ENCODE data around the gene GLRX2. TPM values are rescaled to one million over a fixed set of nuclear protein-coding genes. Genes with fewer than 3 reads are reported as not detected.
"Not testable (repeated sequence)": the region's sequence is repeated elsewhere in the genome, so short reads cannot be mapped to it uniquely, and the experiment has no call there.

GLRX2 gene
- total RNA-seq = 10 to 100 TPM; 49.9 to 51.9 TPM

- CTCF ChIA-PET = interaction anchor here (0.9 to 2.1 kb wide), 5 partner anchors 16 to 47 kb away, joined by 3 to 9 read pairs (median 4); partner anchors contain the start of genes RO60 and UCHL5
- POLR2A ChIA-PET = interaction anchor here (1.2 to 2.0 kb wide), 3 partner anchors 12 to 47 kb away, joined by 4 to 10 read pairs (median 8); partner anchors contain the start of genes CDC73, RO60 and UCHL5
These were observed at the start of gene GLRX2 for GRCh38 chr1:193104907-193105820. GLRX2 (minus strand) TSS chr1:193105414; CDS start chr1:193105382, 32 bp downstream.

DNA sequence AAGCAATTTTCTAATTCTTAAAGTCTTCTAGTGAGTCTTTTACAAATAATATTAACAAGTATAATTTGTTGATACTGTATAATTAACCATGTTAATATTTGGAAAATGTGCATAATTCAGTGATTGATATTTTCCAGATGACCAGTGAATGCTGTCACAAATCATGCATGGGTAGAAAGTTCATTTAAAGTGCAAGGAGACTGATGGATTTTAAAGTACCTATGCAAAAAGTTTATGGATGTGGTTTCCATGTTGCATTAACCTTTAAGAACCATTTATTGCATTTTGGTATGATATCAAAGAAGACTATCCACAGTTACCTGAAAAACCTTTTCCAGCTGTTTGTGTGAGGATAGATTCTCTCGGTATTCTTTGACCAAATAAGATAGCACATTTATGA lies 39.8 kb upstream of the GLRX2 start:
- CTCF ChIA-PET = no interaction called here
- POLR2A ChIA-PET = no interaction called here

DNA sequence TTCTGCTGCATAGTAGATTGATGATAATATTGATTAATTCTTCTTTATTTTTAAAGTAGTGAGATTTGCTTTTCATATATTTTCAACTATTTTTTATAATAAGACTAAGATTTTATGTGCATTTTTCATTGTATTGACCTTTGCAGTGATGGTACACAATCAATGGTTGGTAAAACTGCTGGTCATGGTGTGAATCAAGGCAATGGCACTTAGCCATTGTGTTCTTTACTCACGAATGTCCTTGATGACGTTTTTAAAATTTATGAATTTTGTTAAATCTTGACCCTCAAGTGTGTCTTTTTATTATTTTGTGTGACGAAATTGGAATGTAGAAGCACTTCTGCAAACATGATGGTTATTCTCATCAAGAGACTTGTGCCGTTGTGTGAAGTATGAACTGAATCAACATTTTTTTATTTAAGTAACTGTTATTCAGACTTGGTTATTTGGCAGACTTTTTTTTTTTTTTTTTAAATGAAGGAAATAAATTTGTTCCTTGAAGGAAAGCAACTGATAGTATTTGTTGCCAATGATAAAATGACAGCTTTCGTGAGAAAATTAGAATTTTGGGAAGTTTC lies 39.2 kb upstream of the GLRX2 start:
- ChIA-PET CTCF (no interaction called here), POLR2A (no interaction called here)

DNA sequence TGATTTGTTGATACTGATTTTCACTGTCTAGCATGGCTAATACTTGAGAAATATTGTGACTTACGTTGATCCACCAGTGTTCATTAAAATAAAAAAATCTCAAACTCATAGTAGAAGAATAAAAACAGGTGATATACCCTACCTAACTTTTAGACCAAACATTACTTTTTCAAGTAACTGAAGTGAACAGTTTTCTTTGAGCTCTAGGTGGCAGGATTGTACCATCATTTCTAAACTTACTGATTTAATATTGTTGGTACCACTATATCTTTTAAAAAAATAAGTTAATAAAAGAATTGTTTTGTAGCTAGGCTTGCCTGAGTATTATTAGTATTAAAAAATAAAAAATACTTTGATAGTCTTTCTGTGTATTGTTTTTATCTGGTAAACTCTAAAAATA lies 38.1 kb upstream of the GLRX2 start:
- ChIA-PET CTCF (no interaction called here), POLR2A (no interaction called here)

DNA sequence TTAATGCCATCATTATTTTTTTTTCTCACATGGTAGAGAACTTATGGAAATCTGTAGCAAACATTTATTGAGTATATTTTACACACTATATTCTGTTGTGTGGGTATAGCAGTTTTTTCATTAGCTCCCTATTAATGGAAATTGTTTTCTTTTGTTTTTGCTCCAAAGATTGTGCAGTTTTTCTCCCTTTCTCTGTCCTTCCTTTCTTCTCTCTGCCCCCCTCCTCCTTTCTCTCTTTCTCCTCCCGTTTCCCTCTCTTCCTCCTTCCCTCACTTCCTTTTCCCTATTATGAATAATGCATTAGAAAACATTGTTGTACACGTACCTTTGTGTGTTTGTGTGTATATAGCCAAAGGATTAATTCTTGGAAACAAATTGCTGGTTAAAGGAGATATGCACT lies 37.2 kb upstream of the GLRX2 start:
- CTCF ChIA-PET = no interaction called here
- POLR2A ChIA-PET = interaction anchor here (0.6 kb wide), 1 partner anchor 13 kb away, joined by 3 read pairs; no protein-coding TSS in a partner anchor

DNA sequence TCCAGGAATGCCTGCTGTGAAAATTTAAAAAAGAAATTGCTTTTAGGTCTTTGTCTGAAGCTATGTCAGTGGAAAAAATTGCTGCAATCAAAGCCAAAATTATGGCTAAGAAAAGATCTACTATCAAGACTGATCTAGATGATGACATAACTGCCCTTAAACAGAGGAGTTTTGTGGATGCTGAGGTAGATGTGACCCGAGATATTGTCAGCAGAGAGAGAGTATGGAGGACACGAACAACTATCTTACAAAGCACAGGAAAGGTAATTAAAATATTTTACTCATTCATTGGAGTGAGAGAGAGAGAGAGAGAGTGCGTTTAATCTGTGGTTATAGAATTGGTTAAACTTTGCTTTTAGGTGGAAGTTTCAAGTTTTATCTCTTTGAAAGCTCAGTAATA lies 36.6 kb upstream of the GLRX2 start:
- CTCF ChIA-PET = interaction anchor here (0.6 kb wide), 1 partner anchor 52 kb away, joined by 3 read pairs; no protein-coding TSS in a partner anchor
- POLR2A ChIA-PET = interaction anchor here (0.6 kb wide), 1 partner anchor 12 kb away, joined by 3 read pairs; no protein-coding TSS in a partner anchor

GRCh38 chr1:193140254-193140653 lies 35.0 kb upstream of the GLRX2 start:
- POLR2A ChIA-PET = no interaction called here
- CTCF ChIA-PET = no interaction called here

GRCh38 chr1:193131266-193131860 lies 26.1 kb upstream of the GLRX2 start:
- ChIA-PET CTCF (no interaction called here), POLR2A (no interaction called here)

- CTCF ChIA-PET = interaction anchor here (1.2 kb wide), 1 partner anchor 21 kb away, joined by 3 read pairs; the partner anchor contains the start of gene GLRX2
These were observed 20.2 kb upstream of the GLRX2 start for GRCh38 chr1:193125369-193125768.

DNA sequence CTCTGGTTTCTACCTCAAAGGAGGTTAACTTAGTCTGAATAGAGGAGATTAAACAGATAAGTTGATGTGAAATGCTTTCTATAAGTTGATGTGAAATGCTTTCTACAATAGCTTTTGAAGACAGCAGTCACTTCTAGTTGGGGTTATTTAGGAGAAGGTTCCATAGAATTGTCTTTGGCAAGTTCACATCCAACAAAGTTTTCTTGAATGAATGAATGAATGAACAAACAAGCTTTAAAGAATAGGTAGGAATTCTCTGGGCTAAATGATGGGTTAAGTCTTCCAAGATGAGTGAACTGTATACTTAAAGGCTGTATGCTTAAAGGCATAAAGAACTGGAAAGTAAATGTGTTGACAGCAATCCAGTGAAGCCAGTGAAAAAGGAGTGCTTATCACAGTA lies 18.5 kb upstream of the GLRX2 start:
- ChIA-PET POLR2A (interaction anchor here (3.2 kb wide), 1 partner anchor 65 kb away, joined by 23 read pairs; the partner anchor contains the start of genes RO60 and UCHL5), CTCF (interaction anchor here (0.8 to 1.4 kb wide), 5 partner anchors 18 to 766 kb away, joined by 3 to 5 read pairs (median 3); partner anchors contain the start of genes GLRX2 and UCHL5)

More at GRCh38 chr1:193125369-193125768, 20.2 kb upstream of the GLRX2 start:
- POLR2A ChIA-PET = no interaction called here

- POLR2A ChIA-PET = interaction anchor here (0.6 to 3.2 kb wide), 3 partner anchors 17 to 315 kb away, joined by 3 to 23 read pairs (median 8); partner anchors contain the start of genes GLRX2, RO60 and UCHL5
- CTCF ChIA-PET = interaction anchor here (0.6 to 1.7 kb wide), 7 partner anchors 14 to 334 kb away, joined by 3 to 7 read pairs (median 4); partner anchors contain the start of genes GLRX2, RO60 and UCHL5
These were observed 16.7 kb upstream of the GLRX2 start, which contains the start of gene CDC73 for GRCh38 chr1:193121616-193122593. CDC73 (plus strand) TSS chr1:193122031; CDS start chr1:193122201, 170 bp downstream.

DNA sequence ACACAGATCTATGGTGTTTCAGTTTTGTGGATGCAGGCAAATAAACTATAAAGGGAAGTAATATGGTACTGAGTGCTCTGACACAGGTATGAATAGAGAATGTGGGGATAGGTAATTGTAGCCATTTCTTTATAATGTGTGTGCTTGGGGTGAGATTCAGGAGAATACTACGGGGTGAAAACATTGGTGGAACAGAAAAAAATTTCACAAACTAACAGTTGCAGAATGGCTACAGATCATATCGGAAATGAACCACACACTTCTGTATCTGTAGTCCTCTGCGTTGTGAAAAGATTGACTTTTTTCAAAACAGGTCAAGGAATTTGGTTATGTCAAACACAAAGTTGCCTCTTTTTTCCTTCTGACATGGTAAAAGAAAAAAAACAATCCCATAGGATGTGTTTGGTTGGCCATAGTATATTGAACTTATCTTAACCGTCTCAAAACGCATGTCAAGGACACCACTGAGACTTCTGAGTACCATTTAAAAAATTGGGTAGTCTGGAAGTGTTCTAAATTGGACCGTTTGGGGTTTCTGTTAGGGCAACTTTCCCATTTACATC lies 15.5 kb upstream of the GLRX2 start:
- ChIA-PET POLR2A (interaction anchor here (1.5 kb wide), 1 partner anchor 16 kb away, joined by 8 read pairs; the partner anchor contains the start of gene GLRX2), CTCF (interaction anchor here (0.6 kb wide), 1 partner anchor 286 kb away, joined by 3 read pairs; no protein-coding TSS in a partner anchor)

DNA sequence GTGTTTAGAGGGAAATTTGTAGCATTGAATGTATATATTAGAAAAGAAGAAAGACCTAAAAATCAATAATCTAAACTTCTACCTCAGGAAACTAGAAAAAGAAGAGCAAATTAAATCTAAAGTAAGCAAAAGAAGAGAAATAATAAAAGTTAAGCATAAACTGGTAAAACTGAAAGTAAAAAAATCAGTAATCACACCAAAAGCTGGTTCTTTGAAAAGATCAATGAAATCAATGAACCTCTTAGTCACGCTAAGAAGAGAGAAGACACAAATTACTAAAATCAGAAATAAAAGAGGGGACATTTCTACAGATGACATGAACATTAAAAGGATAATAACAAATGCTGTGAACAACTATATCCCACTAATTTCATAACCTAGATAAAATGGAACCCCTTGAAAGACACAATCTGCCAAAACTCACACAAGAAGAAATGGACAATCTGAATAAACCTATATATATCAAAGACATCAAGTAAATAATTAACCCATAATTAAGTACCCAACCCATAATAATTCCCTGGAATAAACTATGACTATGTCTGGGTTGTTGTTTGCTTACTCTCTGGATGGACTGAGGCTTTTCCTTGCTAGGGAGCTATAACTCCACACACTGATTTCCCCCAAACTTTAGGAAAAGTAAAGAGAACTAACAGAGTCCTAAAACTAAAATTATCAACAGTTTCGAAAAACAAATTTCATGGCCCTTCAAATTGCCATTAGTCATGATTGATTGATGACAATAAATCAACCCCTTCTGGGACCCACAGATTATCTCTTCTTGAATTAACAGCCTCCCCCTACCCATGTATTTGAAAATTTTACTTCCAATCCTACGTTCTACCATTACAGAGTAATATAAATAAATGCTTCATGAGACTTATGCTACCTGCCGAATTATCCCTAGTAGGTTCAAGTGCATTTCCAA lies 13.9 kb upstream of the GLRX2 start:
- ChIA-PET POLR2A (no interaction called here), CTCF (interaction anchor here (0.6 to 1.0 kb wide), 2 partner anchors 11 to 16 kb away, joined by 3 read pairs; no protein-coding TSS in a partner anchor)

GRCh38 chr1:193118194-193118593 lies 13.0 kb upstream of the GLRX2 start:
- ChIA-PET CTCF (no interaction called here), POLR2A (no interaction called here)

- POLR2A ChIA-PET = not testable (repeated sequence)
- CTCF ChIA-PET = interaction anchor here (0.7 kb wide), 1 partner anchor 23 kb away, joined by 3 read pairs; no protein-coding TSS in a partner anchor
These were observed 12.0 kb upstream of the GLRX2 start for GRCh38 chr1:193117167-193117566.

DNA sequence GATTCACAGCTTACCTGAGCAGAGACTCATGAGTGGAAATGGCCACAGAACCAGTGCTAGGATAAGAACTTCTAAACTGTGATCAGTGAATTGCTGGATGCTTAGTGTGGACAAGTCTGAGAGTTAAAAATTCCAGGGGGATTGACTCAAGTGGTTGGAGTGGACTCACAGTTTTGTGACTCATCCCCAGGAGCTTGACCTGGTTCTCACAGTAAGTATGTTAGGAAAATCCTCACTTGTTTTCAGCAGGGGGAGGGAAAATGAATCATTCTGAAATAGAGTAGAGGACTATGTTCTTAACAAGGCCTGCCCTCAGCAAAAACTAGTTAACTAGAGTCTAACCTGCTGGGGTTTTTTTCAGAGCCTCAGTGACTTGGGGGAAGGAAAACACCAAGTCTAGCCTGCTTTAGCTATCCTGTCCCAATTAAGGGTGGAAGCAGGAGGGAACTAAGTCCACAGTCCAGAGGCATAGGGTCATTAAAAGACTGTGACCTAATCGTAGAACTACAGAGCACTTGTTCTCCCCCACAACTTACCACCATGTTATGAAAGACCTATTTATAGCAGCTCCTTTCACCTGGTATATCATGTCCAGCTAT lies 10.5 kb upstream of the GLRX2 start:
- POLR2A ChIA-PET = no interaction called here
- CTCF ChIA-PET = no interaction called here

Measured in activated CD8-positive, alpha-beta memory T cell treated with anti-CD3 and anti-CD28 coated beads for 36 hours (primary cell).